Testis (tissue), 3 donors: ENCODE data around the gene KDM1B. TPM values are rescaled to one million over a fixed set of nuclear protein-coding genes. Genes with fewer than 3 reads are reported as not detected.
"Not testable (repeated sequence)": the region's sequence is repeated elsewhere in the genome, so short reads cannot be mapped to it uniquely, and the experiment has no call there.

Experiments used
- DNase-seq: peaks from one replicate; pipeline ENCODE4 v3.0.0-alpha.2; 2019
- H3K27ac ChIP-seq, 2 donors: fragments of 200-600 bp; sonication (generic); one replicate each; pipeline ENCODE4 v1.5.1; 2019
- H3K27me3 ChIP-seq: fragments of 200-600 bp; sonication (generic); one replicate; pipeline ENCODE4 v1.5.1; 2019
- H3K36me3 ChIP-seq: fragments of 200-600 bp; sonication (generic); one replicate; pipeline ENCODE4 v1.5.1; 2017; ENCODE audit warnings: low read depth; ENCODE audit errors: missing control alignments
- H3K4me1 ChIP-seq: fragments of 200-600 bp; sonication (generic); one replicate; pipeline ENCODE4 v1.5.1; 2019
- H3K4me3 ChIP-seq, 2 donors: fragments of 200-600 bp; sonication (generic); one replicate each; pipeline ENCODE4 v1.5.1; 2017 to 2019
- H3K9me3 ChIP-seq: fragments of 200-600 bp; sonication (generic); one replicate; pipeline ENCODE4 v1.5.1; 2017
- POLR2A ChIP-seq: fragments of 450-650 bp; IDR thresholded peaks from one replicate; pipeline ENCODE4 v1.6.1; 2017; ENCODE audit warnings: antibody characterized with exemption, mild to moderate bottlenecking, moderate library complexity
- WGBS, 2 donors: methylation state at CpG; one replicate each; pipeline ENCODE4 v1.1.5; 2018; 5-methylcytosine and 5-hydroxymethylcytosine counted together
- intact Hi-C: fragments of 100-400 bp; cut with DNase I; formaldehyde crosslinking; loops from one replicate; pipeline ENCODE4 v1.15.1; 2023; ENCODE audit warnings: low total_unique reads
- polyA plus RNA-seq: library from polyadenylated mRNA; stranded (reverse); fragments of 350-450 nt; fragmentation: Illumina TruSeq; extraction: RNeasy Lipid Tissue Mini Kit (QIAGEN cat#74804); gene quantifications from one replicate; pipeline ENCODE4 v1.2.3, GENCODE V29; 2014; ENCODE audit warnings: low read depth, low replicate concordance; ENCODE audit not compliant: insufficient read depth
- total RNA-seq, 2 donors: library from RNA; depleted of rRNA; stranded (reverse); fragments of >200 nt; gene quantifications; one replicate each; pipeline ENCODE4 v1.2.3, GENCODE V29; 2016
- TF ChIP-seq, protein P1 (sequence below), 3 experiments: fragments of 450-650 bp in 2 of 3; fragments of 200-600 bp in 1 of 3; sonication (generic) in 1 of 3; IDR thresholded peaks; one replicate each; pipeline ENCODE4 v1.5.1; 2016 to 2019; ENCODE audit warnings: antibody characterized with exemption in 3 of 3, mild to moderate bottlenecking in 2 of 3, moderate library complexity in 1 of 3

KDM1B gene
- total and polyA plus RNA-seq, 3 donors from 2014 or later: 32.1 to 41.1 (median 38.1) TPM

DNA sequence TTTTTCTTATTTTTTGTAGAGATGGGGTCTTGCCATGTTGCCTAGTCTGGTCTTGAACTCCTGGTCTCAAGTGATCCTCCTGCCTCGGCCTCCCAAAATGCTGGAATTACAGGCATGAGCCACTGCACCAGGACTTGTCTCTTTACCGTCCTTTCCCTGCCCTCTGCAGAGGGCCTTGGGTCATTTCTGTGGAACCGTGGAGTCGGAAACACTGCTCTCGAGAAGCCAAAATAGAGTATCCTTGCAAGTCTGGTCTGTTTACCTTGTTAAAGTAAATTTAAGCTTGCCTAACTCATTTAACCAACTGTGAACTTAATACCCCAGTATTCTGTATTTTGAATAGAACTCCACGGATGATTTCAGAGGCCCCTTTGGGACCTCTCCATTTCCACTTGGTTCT lies 51.4 kb downstream of the KDM1B start:
- Histone ChIP-seq H3K36me3 (no peaks in the 10 kb centered on the region), H3K27me3 (no peaks in the 10 kb centered on the region), H3K4me1 (no peaks in the 10 kb centered on the region), H3K27ac (no peak overlapping the region), H3K4me3 (no peak overlapping the region), H3K9me3 (no peaks in the 10 kb centered on the region)
- TF ChIP-seq, protein P1, sequence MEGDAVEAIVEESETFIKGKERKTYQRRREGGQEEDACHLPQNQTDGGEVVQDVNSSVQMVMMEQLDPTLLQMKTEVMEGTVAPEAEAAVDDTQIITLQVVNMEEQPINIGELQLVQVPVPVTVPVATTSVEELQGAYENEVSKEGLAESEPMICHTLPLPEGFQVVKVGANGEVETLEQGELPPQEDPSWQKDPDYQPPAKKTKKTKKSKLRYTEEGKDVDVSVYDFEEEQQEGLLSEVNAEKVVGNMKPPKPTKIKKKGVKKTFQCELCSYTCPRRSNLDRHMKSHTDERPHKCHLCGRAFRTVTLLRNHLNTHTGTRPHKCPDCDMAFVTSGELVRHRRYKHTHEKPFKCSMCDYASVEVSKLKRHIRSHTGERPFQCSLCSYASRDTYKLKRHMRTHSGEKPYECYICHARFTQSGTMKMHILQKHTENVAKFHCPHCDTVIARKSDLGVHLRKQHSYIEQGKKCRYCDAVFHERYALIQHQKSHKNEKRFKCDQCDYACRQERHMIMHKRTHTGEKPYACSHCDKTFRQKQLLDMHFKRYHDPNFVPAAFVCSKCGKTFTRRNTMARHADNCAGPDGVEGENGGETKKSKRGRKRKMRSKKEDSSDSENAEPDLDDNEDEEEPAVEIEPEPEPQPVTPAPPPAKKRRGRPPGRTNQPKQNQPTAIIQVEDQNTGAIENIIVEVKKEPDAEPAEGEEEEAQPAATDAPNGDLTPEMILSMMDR (IDR thresholded peaks at IDR 0.05): no peak
- no peak for TF ChIP-seq POLR2A
- intact Hi-C loops: no loop called here
- no peak for DNase-seq
- 92 to 95% methylated on average over 6 of the region's 6 CpGs for WGBS, 2 donors

DNA sequence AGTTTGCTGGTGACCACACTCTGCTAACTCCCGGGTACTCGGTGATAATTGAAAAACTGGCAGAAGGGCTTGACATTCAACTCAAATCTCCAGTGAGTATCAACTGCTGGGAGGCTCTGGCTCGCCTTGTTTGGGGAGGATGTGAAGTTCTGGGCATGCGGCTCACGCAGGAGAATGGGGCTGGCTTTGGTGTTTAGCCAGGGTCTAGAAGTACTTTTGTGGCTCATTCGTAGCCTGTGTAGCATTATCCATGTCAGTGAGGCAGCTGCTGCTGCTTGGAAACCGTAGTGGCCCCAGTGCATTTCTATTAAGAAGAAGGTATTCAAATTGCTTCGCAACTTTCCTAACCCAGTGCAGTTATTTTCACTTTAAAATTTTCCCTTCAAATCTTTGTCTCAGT lies 52.2 kb downstream of the KDM1B start:
- no peaks in the 10 kb centered on the region for H3K36me3 ChIP-seq
- no peaks in the 10 kb centered on the region for H3K27me3 ChIP-seq
- intact Hi-C loops: no loop called here
- no peak for DNase-seq
- no peaks in the 10 kb centered on the region for H3K4me1 ChIP-seq
- H3K9me3 ChIP-seq: no peaks in the 10 kb centered on the region
- TF ChIP-seq, protein P1 (IDR thresholded peaks at IDR 0.05): no peak
- no peak for TF ChIP-seq POLR2A
- 59 to 72% methylated on average over 8 of the region's 8 CpGs for WGBS, 2 donors
- H3K27ac ChIP-seq: no peak overlapping the region
- H3K4me3 ChIP-seq: no peak overlapping the region

DNA sequence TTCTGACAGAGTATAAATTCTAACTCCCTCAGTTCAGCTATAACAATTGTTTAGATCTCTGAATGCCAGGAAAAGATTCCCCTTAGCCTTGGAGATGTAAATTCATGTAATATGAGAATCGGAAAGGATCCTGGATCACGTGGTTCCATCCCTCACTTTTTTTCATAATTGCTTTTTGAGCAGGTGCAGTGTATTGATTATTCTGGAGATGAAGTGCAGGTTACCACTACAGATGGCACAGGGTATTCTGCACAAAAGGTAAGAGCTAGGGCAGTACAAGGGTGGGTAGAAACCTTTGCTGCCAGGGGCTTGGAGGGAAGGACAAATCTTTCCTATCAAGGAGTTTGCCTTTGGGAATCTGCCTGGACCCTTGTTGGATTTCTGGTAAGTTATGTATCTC lies 52.7 kb downstream of the KDM1B start:
- Histone ChIP-seq H3K27ac (no peak overlapping the region), H3K36me3 (no peaks in the 10 kb centered on the region), H3K4me1 (no peaks in the 10 kb centered on the region), H3K4me3 (no peak overlapping the region), H3K9me3 (no peaks in the 10 kb centered on the region), H3K27me3 (no peaks in the 10 kb centered on the region)
- TF ChIP-seq, protein P1 (IDR thresholded peaks at IDR 0.05): no peak
- TF ChIP-seq POLR2A: no peak
- 75 to 83% methylated on average over 2 of the region's 2 CpGs for WGBS, 2 donors
- intact Hi-C loops: no loop called here
- DNase-seq: no peak

DNA sequence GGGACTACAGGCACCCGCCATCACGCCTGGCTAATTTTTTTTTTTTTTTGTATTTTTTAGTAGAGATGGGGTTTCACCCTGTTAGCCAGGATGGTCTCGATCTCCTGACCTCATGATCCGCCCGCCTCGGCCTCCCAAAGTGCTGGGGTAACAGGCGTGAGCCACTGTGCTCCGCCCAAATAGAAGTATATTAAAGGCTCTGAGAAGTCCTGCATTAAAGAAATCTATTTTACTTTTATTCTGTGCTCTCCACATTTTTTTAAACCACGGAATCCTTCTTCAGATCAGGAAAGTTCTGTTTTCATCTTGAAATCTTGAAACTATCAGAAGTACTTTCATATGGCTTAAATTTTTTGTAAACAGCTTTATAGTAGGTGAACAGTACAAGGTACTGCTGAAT lies 53.6 kb downstream of the KDM1B start:
- intact Hi-C loops, H3K36me3 ChIP-seq, H3K27me3 ChIP-seq, DNase-seq, H3K4me3 ChIP-seq, H3K27ac ChIP-seq, H3K9me3 ChIP-seq, H3K4me1 ChIP-seq: not testable (repeated sequence)
- WGBS, 2 donors: 90 to 96% methylated on average over 9 of the region's 9 CpGs

DNA sequence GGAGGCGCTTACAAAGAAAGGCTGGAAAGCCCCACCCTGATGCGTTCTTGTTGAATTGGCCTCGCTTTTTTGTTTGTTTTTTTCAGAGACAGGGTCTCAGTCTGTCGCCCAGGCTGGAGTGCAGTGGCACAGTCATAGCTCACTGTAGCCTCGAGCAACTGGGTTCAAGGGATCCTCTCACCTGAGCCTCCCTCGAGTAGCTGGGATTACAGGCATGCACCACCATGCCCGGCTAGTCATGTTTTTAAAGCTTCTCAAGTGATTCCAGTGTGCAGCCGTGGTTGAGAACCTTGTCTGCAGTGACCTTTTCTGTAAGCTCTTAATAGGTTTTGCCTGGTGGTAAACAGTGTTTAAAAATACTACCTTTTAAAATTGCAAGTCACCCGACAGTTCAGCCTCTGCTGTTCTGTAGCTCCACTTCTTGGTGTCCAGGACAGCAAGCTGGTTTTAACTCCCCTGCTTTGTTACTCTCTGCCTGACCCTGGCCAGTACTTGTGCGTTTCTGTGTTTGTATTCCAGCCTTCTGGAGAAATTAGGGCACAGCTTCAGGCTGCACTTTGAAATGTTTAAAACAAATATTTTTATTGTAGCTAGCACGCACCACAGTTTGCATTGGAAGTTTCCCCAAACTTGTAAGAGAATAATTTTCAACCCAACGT lies 54.4 kb downstream of the KDM1B start:
- DNase-seq: no peak
- H3K27ac ChIP-seq: no peak overlapping the region
- no peak for TF ChIP-seq POLR2A
- TF ChIP-seq, protein P1 (IDR thresholded peaks at IDR 0.05): no peak

More for the DNA sequence above, 54.4 kb downstream of the KDM1B start:
- WGBS, 2 donors: 79 to 85% methylated on average over 12 of the region's 12 CpGs
- H3K36me3 ChIP-seq: no peaks in the 10 kb centered on the region
- H3K27me3 ChIP-seq: no peaks in the 10 kb centered on the region
- intact Hi-C loops: no loop called here
- H3K9me3 ChIP-seq: no peaks in the 10 kb centered on the region
- H3K4me3 ChIP-seq: no peak overlapping the region
- H3K4me1 ChIP-seq: no peaks in the 10 kb centered on the region
